GM21529 (cell line): ENCODE measurements around the gene SLC5A5.

Experiments
- ATAC-seq: cut with Tn5 transposase; IDR thresholded peaks from one replicate; pipeline ENCODE4 v1.9.1; 2021; ENCODE audit not compliant: unreplicated experiment

Gene SLC5A5

DNA sequence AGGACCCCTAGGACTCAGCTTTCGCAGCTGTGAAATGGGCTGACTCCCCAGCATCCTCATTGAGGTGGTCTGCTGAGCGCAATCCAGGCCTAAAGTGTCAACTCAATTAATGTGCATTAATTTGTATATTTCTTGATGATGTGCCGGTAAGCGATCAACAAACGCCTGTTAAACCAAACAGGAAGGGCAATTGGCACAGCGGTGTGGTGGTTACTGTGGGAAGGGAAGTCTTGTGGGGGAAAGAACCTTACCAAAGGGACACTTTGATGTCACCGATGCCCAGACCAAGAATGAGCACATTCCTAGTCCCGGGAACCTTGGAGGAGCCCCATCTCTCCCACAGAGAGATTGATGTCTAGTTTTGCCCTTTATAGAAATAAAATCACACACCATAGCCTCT lies 25.6 kb upstream of the SLC5A5 start:
- no peak for ATAC-seq

DNA sequence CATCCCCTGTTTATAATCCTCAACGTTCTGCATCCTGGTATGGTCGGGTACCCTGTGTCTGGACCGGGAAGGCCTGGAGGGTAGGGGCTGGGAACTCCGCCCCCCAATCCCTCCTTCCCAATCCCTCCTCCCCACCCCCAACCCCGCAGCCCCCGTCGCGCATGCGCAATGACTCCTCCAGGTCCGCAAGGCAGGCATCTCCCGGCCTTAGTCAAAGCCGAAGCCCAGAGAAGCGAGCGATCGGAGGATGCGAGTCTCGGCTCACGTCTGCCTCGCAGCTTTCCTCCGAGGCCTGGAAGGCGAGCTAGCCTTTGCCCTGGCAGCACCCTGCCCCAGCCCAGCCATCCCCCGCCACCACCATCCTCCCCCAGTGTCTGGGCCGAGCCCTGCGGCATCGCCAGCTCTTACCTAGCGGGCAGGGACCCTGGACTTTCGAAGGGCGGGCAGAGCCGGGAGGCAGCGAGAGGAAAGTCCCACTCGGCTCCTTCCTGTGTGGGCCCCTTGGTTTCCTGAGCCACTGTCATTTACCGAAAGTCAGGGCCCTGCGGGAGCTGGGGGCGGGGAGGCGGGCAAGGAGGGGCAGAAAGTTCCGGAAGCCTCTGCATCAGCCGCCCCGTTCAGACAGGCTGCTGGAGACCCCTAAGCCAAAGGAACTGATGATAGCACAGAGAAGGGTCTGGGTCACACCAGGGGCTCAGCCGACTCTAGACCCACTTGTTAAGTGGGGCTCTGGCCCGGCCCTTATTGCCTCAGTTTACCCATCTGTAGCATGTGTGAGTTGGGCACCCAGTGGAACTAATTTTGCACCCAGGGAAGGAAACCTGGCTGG lies 24.0 kb upstream of the SLC5A5 start, which contains the start of gene JAK3:
Gene JAK3, minus strand, starts transcription at position 445 of the 829 bp plus-strand sequence. CDS start 3,565 bp downstream, outside the sequence.
- ATAC-seq: peak; percentile 59

DNA sequence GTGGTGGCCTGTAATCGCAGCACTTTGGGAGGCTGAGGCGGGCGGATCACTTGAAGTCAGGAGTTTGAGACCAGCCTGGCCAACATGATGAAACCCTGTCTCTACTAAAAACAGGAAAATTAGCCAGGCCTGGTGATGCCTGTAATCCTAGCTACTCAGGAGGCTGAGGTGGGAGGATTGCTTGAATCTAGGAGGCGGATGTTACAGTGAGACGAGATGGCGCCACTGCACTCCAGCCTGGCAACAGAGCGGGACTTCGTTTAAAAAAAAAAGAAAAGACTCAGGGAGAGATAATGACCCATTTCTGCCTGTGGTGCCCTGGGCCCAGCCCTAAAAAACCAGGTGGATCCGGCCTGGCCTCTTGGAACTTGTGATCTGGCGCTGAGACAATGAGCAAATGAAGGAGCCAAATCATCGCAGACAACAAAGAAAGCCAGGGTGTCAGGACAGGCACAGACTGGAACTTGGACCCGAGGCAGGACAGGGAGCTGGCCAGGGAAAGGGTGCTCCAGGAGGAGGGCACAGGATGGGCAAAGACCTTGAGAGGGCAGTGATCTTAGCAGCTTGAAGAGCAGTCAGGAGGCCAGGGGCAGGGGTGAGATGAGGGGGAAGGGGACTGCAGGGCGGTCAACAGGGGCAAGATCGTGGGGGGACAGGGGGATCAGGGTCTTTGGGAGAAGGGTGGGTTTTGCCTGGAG lies 23.0 kb upstream of the SLC5A5 start:
- ATAC-seq: no peak

GRCh38 chr19:17854061-17854460 lies 17.7 kb upstream of the SLC5A5 start:
- ATAC-seq: no peak

GRCh38 chr19:17855280-17856152 lies 16.2 kb upstream of the SLC5A5 start:
- no peak for ATAC-seq

GRCh38 chr19:17859533-17860330 lies 12.0 kb upstream of the SLC5A5 start, which contains the start of gene RPL18A:
Gene RPL18A (plus strand): TSS chr19:17859910. CDS start chr19:17859957, 47 bp downstream.
- peak; percentile 89 for ATAC-seq

DNA sequence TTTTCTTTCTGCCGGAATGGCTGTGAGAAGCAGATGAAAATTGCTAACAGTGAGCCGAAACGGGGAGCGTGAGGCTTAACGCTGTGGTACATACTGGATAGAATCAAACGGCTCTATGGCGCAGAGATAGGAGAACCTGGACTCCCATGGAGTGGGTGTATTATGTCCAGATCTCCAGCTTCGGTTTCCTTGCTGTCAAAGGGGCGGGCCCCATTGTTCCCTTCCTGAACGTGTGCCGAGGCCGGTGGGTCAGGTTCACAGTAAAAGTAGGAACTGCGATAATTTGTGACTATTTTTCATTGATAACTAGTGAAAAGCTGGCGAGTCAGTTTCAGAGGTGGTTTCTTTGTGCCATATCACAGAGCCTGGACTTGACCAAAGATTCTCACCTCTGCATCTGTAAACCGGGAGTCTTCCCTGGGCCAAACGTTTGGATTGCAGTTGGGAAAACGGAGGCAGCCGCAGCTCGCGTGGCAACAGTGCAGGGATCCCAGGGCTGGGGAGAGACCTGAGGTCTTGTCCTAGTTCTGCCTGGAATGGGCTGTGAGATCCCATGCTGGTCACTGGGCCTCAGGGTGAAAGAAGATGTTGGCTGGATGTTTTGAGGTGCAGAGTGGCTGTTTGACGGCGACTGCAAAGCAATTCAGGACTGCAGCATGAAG lies 11.3 kb upstream of the SLC5A5 start:
- ATAC-seq: no peak

- no peak for ATAC-seq
Measured at GRCh38 chr19:17860993-17861360, 10.8 kb upstream of the SLC5A5 start.

DNA sequence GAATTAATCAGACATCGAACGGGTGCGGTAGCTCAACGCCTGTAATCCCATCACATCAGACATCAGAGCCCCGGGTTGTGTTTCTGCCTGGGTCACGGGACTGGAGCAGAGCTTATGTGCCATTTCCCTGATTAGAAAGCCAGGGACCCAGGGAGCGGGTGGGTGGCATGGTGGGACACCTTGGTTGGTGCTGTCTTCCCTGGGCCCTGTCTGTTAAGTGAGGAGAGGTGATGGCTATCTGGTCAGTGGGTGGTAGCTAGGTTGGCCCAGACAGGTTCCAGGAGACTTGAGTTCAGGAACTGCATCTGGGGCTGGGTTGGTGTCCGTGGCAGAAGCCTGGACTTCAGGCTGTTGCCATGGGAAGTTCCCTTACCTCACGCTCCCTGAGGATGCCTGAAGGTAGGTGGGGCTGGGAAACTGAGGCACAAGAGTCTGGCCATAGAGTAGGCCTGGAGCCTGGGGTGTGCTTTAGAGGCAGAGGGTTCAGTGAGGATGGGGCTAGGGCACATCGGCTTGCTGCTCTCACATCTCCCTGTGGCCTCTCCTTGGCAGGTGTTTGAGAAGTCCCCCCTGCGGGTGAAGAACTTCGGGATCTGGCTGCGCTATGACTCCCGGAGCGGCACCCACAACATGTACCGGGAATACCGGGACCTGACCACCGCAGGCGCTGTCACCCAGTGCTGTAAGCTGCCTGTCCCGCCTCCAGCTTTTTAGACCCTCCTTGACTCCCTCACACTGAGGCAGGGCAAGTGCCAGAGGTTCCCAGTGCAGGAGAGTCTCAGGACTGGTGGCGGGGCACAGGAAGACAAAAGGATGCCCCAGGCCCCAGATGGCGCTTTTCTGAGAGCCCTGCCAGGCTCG lies 10.0 kb upstream of the SLC5A5 start:
- ATAC-seq: no peak

GRCh38 chr19:17862711-17863519 lies 8.8 kb upstream of the SLC5A5 start:
- no peak for ATAC-seq

GRCh38 chr19:17863520-17864182 lies 8.1 kb upstream of the SLC5A5 start:
- no peak for ATAC-seq

- ATAC-seq: no peak
Measured at GRCh38 chr19:17865364-17866311, 6.1 kb upstream of the SLC5A5 start.

- no peak for ATAC-seq
Measured at GRCh38 chr19:17866312-17866963, 5.3 kb upstream of the SLC5A5 start.

DNA sequence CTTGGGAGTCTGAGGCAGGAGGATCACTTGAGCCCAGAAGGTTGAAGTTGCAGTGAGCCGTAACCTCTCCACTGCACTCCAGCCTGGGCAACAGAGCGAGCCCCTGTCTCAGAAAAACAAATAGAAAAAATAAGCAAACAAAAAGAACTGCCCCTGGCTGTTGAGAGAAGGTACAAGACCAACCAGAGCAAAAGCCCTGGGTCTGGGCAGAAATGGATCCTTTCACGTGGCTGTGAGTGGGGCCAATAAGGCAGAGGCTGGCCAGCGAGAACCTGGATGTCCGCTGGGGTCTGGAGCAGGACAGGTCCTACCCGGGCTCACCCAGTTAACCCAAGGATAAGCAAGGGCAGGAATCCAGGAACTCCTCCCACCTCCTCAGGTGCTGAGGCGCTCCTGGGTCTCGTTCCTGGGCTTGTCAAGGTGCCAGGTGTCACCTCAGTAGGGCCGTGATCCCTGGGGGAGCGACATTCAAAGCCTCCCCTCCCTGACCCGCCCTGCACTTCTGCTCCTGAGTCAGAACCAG lies 4.7 kb upstream of the SLC5A5 start:
- ATAC-seq: no peak

DNA sequence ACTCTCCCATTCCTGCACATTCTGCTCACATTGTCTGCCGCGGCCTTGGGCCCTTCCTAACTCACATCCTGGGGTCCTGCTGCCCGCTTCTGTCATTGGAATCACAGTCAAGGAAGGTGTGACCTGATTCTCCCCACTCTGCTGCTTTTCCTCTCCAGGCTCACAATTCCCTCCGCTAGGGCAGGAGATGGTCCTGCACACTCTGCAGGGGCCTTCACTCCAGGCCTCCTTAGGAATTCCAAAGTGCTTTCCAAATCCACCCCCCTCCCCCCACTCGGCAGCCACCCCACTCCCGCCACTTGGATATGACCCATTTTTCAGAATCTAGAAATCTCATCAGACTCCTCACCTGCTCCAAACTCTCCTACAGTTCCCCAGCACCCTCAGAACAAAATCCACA lies 3.1 kb upstream of the SLC5A5 start:
- ATAC-seq: no peak

GRCh38 chr19:17869114-17869608 lies 2.6 kb upstream of the SLC5A5 start:
- ATAC-seq: no peak
